Upper lobe of left lung (tissue), 6 donors: ENCODE results near the gene FBLN1. TPM values are rescaled to one million over a fixed set of nuclear protein-coding genes. Genes with fewer than 3 reads are reported as not detected.

Experiments used
- ATAC-seq, 2 donors: fragments of 200-7000 bp; cut with Tn5 transposase; one replicate each; pipeline ENCODE4 v1.9.1; 2022; ENCODE audit warnings: mild to moderate bottlenecking in 2 of 2, moderate library complexity in 2 of 2; ENCODE audit not compliant: low FRiP score in 2 of 2
- DNase-seq, 2 donors: peaks; one replicate each; pipeline ENCODE4 v3.0.0-alpha.2; 2019 to 2020
- H3K27ac ChIP-seq, 4 donors: fragments of 200-600 bp; sonication (generic); one replicate each; pipeline ENCODE4 v1.5.1; 2016 to 2019
- H3K27me3 ChIP-seq, 4 donors: fragments of 200-600 bp; sonication (generic); one replicate each; pipeline ENCODE4 v1.5.1; 2017 to 2019
- H3K36me3 ChIP-seq, 4 donors: fragments of 200-600 bp; sonication (generic); one replicate each; pipeline ENCODE4 v1.5.1; 2016 to 2019
- H3K4me1 ChIP-seq, 4 donors: fragments of 200-600 bp; sonication (generic); one replicate each; pipeline ENCODE4 v1.5.1; 2018 to 2019
- H3K4me3 ChIP-seq, 4 donors: fragments of 200-600 bp; sonication (generic); one replicate each; pipeline ENCODE4 v1.5.1; 2017 to 2019; ENCODE audit warnings: mild to moderate bottlenecking in 2 of 4, moderate library complexity in 1 of 4
- H3K9me3 ChIP-seq, 4 donors: fragments of 200-600 bp; sonication (generic); one replicate each; pipeline ENCODE4 v1.5.1; 2018 to 2019
- CTCF ChIP-seq, 6 experiments: fragments of 450-650 bp in 4 of 6; fragments of 200-600 bp in 2 of 6; sonication (generic) in 2 of 6; IDR thresholded peaks; one replicate each; pipeline ENCODE4 v1.5.1; 2016 to 2019; ENCODE audit warnings: antibody characterized with exemption in 6 of 6
- EP300 ChIP-seq, 4 donors: sonication (generic); formaldehyde crosslinking; IDR thresholded peaks; one replicate each; pipeline ENCODE4 v1.5.1; 2017; ENCODE audit warnings: antibody characterized with exemption in 4 of 4, control low read depth in 2 of 4
- POLR2A ChIP-seq, 4 donors: fragments of 450-650 bp; IDR thresholded peaks; one replicate each; pipeline ENCODE4 v1.5.1; 2016 to 2017; ENCODE audit warnings: antibody characterized with exemption in 4 of 4, mild to moderate bottlenecking in 2 of 4
- POLR2AphosphoS5 ChIP-seq, 2 donors: sonication (generic); formaldehyde crosslinking; IDR thresholded peaks; one replicate each; pipeline ENCODE4 v1.5.1; 2017; ENCODE audit warnings: antibody characterized with exemption in 2 of 2
- WGBS, 2 donors: methylation state at CpG; one replicate each; pipeline ENCODE4 v1.1.5; 2017 to 2018; 5-methylcytosine and 5-hydroxymethylcytosine counted together
- total RNA-seq, 6 donors: library from RNA; depleted of rRNA in 4 of 6; stranded (reverse); fragments of >200 nt in 4 of 6; gene quantifications; one replicate each; pipeline versions ENCODE4 v1.1.0 to v1.2.1, GENCODE V29; 2016 to 2021
- donor health status: DM: no; HTN: no; CAD: no; lungs with moderate emphysema.
- donor health status: DM: no; HTN: yes; CAD: no; lungs with severe emphysema.

FBLN1 gene
- total RNA-seq, 6 donors from 2014 or later, result 63.9 to 523 (median 207) TPM

- H3K4me3 ChIP-seq, result no peak overlapping the region
These were observed 48.2 kb downstream of the FBLN1 start for GRCh38 chr22:45550891-45551290.

GRCh38 chr22:45551310-45552016, 48.8 kb downstream of the FBLN1 start:
- no peaks in the 10 kb centered on the region for H3K36me3 ChIP-seq
- H3K9me3 ChIP-seq, result no peaks in the 10 kb centered on the region
- H3K4me1 ChIP-seq, result peaks cover 21 to 39% (median 29%) of the 10 kb centered on the region in 4 donors
- peak overlapping the region; percentile 62 to 88 (median 77) for H3K27ac ChIP-seq
- WGBS, 2 donors, result 58 to 73% methylated on average over 16 to 18 of the region's 18 CpGs
- peak in 1 of 2 donors; percentile 85 for DNase-seq
- ATAC-seq, result no peak
- TF ChIP-seq POLR2AphosphoS5 (IDR thresholded peaks at IDR 0.05) (peak; percentile 41 to 53), EP300 (IDR thresholded peaks at IDR 0.05) (no peak), POLR2A (IDR thresholded peaks at IDR 0.05) (no peak), CTCF (IDR thresholded peaks at IDR 0.05) (no peak)
- H3K4me3 ChIP-seq, result no peak overlapping the region
- H3K27me3 ChIP-seq, result no peaks in the 10 kb centered on the region

More at GRCh38 chr22:45550891-45551290, 48.2 kb downstream of the FBLN1 start:
- Histone ChIP-seq H3K4me1 (peaks cover 21 to 39% (median 29%) of the 10 kb centered on the region in 4 donors), H3K36me3 (no peaks in the 10 kb centered on the region), H3K9me3 (no peaks in the 10 kb centered on the region), H3K27ac (peak overlapping the region; percentile 60 to 88 (median 69)), H3K27me3 (no peaks in the 10 kb centered on the region)
- no peak for DNase-seq
- TF ChIP-seq EP300 (IDR thresholded peaks at IDR 0.05), result no peak
- no peak for TF ChIP-seq POLR2A (IDR thresholded peaks at IDR 0.05)
- TF ChIP-seq POLR2AphosphoS5 (IDR thresholded peaks at IDR 0.05), result no peak
- TF ChIP-seq CTCF (IDR thresholded peaks at IDR 0.05), result no peak
- 90% methylated on average over 6 to 11 of the region's 11 CpGs for WGBS, 2 donors
- ATAC-seq, result no peak

GRCh38 chr22:45552017-45552411, 49.3 kb downstream of the FBLN1 start:
- Histone ChIP-seq H3K27me3 (no peaks in the 10 kb centered on the region), H3K36me3 (no peaks in the 10 kb centered on the region), H3K27ac (peak overlapping the region; percentile 62 to 88 (median 73)), H3K9me3 (no peaks in the 10 kb centered on the region), H3K4me1 (peaks cover 21 to 39% (median 29%) of the 10 kb centered on the region in 4 donors), H3K4me3 (no peak overlapping the region)
- DNase-seq, result peak in 1 of 2 donors; percentile 74
- TF ChIP-seq CTCF (IDR thresholded peaks at IDR 0.05) (no peak), POLR2AphosphoS5 (IDR thresholded peaks at IDR 0.05) (no peak), POLR2A (IDR thresholded peaks at IDR 0.05) (no peak), EP300 (IDR thresholded peaks at IDR 0.05) (no peak)
- 86 to 90% methylated on average over 7 to 12 of the region's 12 CpGs for WGBS, 2 donors
- no peak for ATAC-seq

GRCh38 chr22:45552580-45553350, 50.1 kb downstream of the FBLN1 start:
- H3K4me3 ChIP-seq, result no peak overlapping the region
- DNase-seq (peak; percentile 59 to 69), ATAC-seq (peak; percentile 47 to 48)
- peak overlapping the region; percentile 68 to 88 (median 80) for H3K27ac ChIP-seq
- no peaks in the 10 kb centered on the region for H3K36me3 ChIP-seq
- peaks cover 21 to 39% (median 29%) of the 10 kb centered on the region in 4 donors for H3K4me1 ChIP-seq
- 70 to 74% methylated on average over 28 to 30 of the region's 30 CpGs for WGBS, 2 donors
- H3K9me3 ChIP-seq, result no peaks in the 10 kb centered on the region
- no peaks in the 10 kb centered on the region for H3K27me3 ChIP-seq
- TF ChIP-seq CTCF (IDR thresholded peaks at IDR 0.05) (peak in 1 of 6 experiments; percentile 10), POLR2AphosphoS5 (IDR thresholded peaks at IDR 0.05) (peak; percentile 65 to 76), POLR2A (IDR thresholded peaks at IDR 0.05) (no peak)
